Effector memory CD8-positive, alpha-beta T cell (primary cell): ENCODE data around the gene FGF7.
"Not testable (repeated sequence)": the region's sequence is repeated elsewhere in the genome, so short reads cannot be mapped to it uniquely, and the experiment has no call there.

ENCODE experiments used
- ATAC-seq: fragments of 150-1000 bp; cut with Tn5 transposase; replicated peaks from 2 replicates; pipeline ENCODE4 v1.10.0; 2021; ENCODE audit warnings: mild to moderate bottlenecking, moderate library complexity
- DNase-seq, 3 experiments: peaks; one replicate each; pipeline ENCODE4 v3.0.0; 2021
- H3K27ac Mint-ChIP-seq, 2 donors: one replicate each; pipeline ENCODE4 v1.8.0; 2022; ENCODE audit warnings: mild to moderate bottlenecking in 2 of 2, mixed read lengths in 2 of 2, moderate library complexity in 2 of 2
- H3K27me3 Mint-ChIP-seq, 2 donors: one replicate each; pipeline ENCODE4 v1.8.0; 2022; ENCODE audit warnings: mixed read lengths in 2 of 2
- H3K36me3 Mint-ChIP-seq: one replicate; pipeline ENCODE4 v1.8.0; 2022; ENCODE audit warnings: mild to moderate bottlenecking, moderate library complexity, mixed read lengths; ENCODE audit not compliant: insufficient read depth
- H3K4me1 Mint-ChIP-seq, 2 donors: one replicate each; pipeline ENCODE4 v1.8.0; 2022; ENCODE audit warnings: low read depth in 2 of 2, mixed read lengths in 2 of 2
- H3K4me3 Mint-ChIP-seq, 2 donors: one replicate each; pipeline ENCODE4 v1.8.0; 2022; ENCODE audit warnings: mild to moderate bottlenecking in 2 of 2, mixed read lengths in 2 of 2, moderate library complexity in 2 of 2
- H3K9me3 Mint-ChIP-seq, 2 donors: one replicate each; pipeline ENCODE4 v1.8.0; 2022; ENCODE audit warnings: mixed read lengths in 2 of 2

The FGF7 gene

DNA sequence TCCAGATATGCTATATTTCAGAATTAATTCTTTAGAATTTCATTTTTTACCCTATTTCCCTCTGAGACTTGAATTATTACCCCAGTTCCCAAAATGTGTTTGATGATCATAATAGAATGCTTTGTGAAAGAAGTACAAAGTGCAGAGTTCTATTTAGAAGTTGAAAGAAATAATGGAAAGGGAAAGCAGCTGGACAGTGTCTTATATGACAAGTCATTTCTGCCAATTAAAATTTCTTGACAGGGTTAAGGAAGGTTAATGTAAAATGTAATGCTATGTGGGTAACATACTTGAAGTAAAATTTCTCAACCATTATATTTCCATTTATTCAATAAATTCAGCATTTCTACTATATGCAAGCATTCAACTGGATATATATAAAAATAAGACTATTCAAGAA lies 33.1 kb downstream of the FGF7 start:
- H3K9me3 Mint-ChIP-seq: no peaks in the 10 kb centered on the region
- ATAC-seq (no peak), DNase-seq (no peak)
- H3K4me3 Mint-ChIP-seq: no peak overlapping the region
- no peaks in the 10 kb centered on the region for H3K36me3 Mint-ChIP-seq
- no peak overlapping the region for H3K27ac Mint-ChIP-seq
- no peaks in the 10 kb centered on the region for H3K4me1 Mint-ChIP-seq
- peaks cover 25 to 28% of the 10 kb centered on the region in 2 donors for H3K27me3 Mint-ChIP-seq

DNA sequence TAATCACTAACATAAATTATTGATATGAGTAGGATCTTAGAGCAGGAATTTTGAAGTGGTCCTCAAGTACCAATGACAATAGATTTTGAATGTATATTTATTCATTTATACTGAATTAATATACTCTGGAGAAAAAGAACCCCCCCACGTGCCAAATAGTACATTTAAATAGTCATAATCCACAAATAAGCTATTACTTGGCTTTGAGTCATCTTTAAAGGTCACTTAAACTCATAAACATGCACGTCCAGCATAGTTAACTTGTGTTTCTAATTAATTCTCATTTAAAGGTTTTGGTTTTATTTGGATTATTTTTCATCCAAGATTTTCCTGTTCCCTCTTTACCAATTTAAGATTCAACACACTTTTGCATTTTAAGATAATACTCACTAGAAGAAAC lies 35.1 kb downstream of the FGF7 start:
- no peak overlapping the region for H3K4me3 Mint-ChIP-seq
- no peaks in the 10 kb centered on the region for H3K4me1 Mint-ChIP-seq
- DNase-seq: no peak
- peaks cover 25 to 28% of the 10 kb centered on the region in 2 donors for H3K27me3 Mint-ChIP-seq
- H3K36me3 Mint-ChIP-seq: no peaks in the 10 kb centered on the region
- no peak overlapping the region for H3K27ac Mint-ChIP-seq
- no peak for ATAC-seq
- no peaks in the 10 kb centered on the region for H3K9me3 Mint-ChIP-seq

DNA sequence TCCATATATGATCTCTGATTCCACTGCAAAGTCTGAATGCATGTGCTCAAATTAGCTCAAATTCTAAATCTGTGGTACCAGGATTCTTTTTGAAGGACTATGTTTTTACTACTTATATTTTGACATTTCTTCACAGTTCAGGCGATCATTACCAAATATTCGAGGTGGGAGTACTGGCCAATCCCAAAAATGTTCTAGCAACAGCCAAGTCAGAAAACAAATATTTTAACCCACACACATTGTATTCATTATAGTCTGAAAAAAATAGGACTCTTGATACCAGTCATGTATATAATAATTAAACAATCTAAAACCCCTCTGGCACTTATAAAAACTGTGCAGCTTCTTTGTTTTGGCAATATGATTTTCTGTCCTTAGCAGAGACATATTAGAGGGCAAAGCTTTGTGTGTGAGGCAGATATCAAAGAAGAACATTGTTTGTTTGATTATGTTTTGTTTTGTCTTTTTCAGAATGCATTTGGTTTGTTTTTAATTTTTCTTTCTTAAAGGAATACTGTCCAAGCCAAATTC lies 37.4 kb downstream of the FGF7 start:
- H3K27ac Mint-ChIP-seq: no peak overlapping the region
- no peaks in the 10 kb centered on the region for H3K4me1 Mint-ChIP-seq
- no peaks in the 10 kb centered on the region for H3K9me3 Mint-ChIP-seq
- peaks cover 14 to 18% of the 10 kb centered on the region in 2 donors for H3K27me3 Mint-ChIP-seq
- no peak for ATAC-seq
- H3K36me3 Mint-ChIP-seq: no peaks in the 10 kb centered on the region
- no peak for DNase-seq
- no peak overlapping the region for H3K4me3 Mint-ChIP-seq

DNA sequence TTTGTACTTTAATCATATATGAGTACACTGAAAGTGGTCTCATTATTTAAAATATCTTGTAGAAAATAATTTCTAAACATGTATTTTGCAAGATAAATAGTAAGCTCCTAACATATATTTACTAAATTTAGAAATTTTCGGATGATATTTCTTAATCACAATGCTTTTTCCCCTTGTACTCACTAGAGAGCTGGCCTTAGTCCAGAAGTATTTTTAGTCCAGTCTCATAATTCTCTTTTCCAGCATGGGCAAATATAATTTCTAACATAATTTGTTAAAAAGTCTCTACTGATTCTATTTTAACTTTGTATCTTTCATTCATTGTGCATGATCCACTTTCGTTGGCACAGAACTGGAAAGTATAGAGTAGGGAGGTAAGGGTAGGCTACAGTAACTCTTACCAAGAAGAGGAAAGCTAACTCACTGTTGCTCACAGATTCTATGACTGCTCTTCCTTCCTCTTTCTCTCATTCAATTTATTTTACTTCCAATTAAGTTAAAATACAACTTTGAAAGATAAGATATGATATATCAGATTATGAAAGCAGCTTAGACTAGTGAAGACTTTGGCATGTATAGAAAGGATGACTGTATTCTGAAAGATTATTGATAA lies 39.3 kb downstream of the FGF7 start:
- Mint-ChIP-seq H3K9me3 (no peaks in the 10 kb centered on the region), H3K27ac (no peak overlapping the region), H3K36me3 (no peaks in the 10 kb centered on the region), H3K4me3 (no peak overlapping the region), H3K4me1 (peaks cover 0 to 11% of the 10 kb centered on the region in 2 donors), H3K27me3 (peaks cover under 1 to 8% of the 10 kb centered on the region in 2 donors)
- ATAC-seq (no peak), DNase-seq (no peak)

DNA sequence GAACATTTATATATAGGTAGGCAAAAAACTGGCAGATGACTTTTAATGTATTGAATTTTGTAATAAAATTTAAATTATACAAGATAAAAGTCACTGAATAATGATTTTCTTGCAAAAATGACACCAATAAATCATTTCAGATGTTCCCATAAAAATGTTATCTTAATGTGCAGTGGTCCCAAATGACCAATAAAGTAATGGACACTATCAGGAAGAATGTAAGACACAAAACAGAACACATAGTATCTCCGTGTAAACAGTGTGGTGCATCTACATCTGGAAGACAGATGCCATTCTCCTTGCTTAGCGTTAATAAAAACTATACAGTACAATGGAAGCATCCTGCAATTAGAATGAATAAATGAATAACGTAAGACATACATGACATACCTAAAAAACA lies 41.5 kb downstream of the FGF7 start:
- H3K9me3 Mint-ChIP-seq: no peaks in the 10 kb centered on the region
- H3K4me3 Mint-ChIP-seq: no peak overlapping the region

DNA sequence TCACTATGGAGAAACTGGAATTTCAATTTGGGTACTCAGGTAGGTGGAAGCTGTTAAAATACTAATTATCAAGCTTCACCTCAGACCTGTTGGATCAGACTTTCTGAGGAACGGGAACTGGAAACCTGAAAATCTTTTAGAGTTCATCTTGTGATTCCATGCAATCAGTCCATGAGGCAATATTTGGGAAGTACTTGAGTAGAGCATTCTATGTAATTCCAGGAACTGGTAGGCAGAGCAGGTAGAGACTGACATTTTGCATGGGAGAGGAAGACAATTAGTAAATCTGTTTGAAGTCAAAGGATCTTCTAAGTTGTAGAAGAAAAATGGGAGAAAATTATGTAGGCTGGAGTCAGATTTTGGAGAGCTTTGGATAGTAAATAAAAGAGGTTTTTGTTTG lies 43.1 kb downstream of the FGF7 start:
- ATAC-seq (no peak), DNase-seq (no peak)
- Mint-ChIP-seq H3K27ac (no peak overlapping the region), H3K27me3 (no peaks in the 10 kb centered on the region), H3K4me3 (no peak overlapping the region), H3K36me3 (no peaks in the 10 kb centered on the region), H3K4me1 (peaks cover 0 to 11% of the 10 kb centered on the region in 2 donors), H3K9me3 (no peaks in the 10 kb centered on the region)

More for the DNA sequence above, 41.5 kb downstream of the FGF7 start:
- Mint-ChIP-seq H3K27ac (no peak overlapping the region), H3K36me3 (no peaks in the 10 kb centered on the region), H3K27me3 (peaks cover 0 to 8% of the 10 kb centered on the region in 2 donors), H3K4me1 (peaks cover 0 to 11% of the 10 kb centered on the region in 2 donors)
- no peak for DNase-seq
- no peak for ATAC-seq

DNA sequence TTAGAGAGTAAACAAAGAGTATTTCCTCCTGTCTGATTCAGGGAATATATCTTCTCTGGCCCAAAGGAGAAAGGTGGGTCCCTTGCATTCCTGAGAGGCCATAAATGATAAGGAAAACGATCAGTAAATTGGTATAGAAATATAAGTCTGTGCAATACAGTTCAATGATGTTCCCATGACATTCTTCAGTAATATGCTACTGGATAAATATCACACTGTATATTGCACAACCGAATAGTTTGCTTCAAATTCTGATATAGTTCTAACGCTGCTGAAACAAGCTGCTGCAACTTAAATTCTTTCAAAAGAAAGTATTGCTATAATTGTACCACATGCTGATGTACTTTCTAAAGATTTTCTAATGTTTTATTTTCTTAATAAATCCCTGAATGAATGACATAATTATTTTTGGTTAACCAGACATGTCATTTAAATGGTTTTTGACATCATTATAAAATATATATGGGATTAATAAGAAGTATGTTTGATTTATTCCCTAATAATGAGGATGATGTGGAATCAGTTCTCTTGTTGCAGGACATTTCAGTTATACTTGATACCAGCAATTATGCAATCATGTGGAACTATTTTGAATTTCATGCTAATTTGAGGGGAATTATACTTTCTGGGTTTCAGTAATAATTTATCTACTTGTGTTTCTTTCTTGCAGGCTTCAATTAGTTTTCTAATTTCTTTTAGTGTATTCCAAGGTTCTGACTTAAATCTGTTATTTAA lies 44.9 kb downstream of the FGF7 start:
- H3K27ac Mint-ChIP-seq: no peak overlapping the region
- ATAC-seq (no peak), DNase-seq (no peak)
- no peaks in the 10 kb centered on the region for H3K9me3 Mint-ChIP-seq
- no peaks in the 10 kb centered on the region for H3K27me3 Mint-ChIP-seq
- H3K4me3 Mint-ChIP-seq: no peak overlapping the region
- H3K36me3 Mint-ChIP-seq: no peaks in the 10 kb centered on the region
- peaks cover 4 to 11% of the 10 kb centered on the region in 2 donors for H3K4me1 Mint-ChIP-seq

DNA sequence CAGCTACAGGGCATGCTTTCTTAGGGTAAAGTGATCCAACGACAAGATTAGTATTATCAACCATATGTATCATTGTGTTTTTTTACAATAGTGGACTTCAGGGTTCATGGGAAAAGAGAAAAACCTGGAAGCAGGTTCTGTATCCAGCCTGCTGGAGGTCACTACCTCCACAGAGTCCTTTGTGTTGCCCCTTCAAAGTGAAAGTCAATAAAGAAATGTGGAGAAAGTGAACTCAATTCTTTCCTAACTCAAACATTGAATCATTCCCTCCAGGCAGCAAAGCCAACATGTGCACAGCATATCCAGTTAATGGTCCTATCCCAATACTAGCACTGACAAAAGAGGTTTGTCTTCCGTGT lies 45.4 kb downstream of the FGF7 start:
- Mint-ChIP-seq H3K4me3 (no peak overlapping the region), H3K27ac (no peak overlapping the region), H3K36me3 (no peaks in the 10 kb centered on the region), H3K9me3 (no peaks in the 10 kb centered on the region), H3K4me1 (peaks cover 4 to 11% of the 10 kb centered on the region in 2 donors), H3K27me3 (no peaks in the 10 kb centered on the region)
- DNase-seq (no peak), ATAC-seq (no peak)

DNA sequence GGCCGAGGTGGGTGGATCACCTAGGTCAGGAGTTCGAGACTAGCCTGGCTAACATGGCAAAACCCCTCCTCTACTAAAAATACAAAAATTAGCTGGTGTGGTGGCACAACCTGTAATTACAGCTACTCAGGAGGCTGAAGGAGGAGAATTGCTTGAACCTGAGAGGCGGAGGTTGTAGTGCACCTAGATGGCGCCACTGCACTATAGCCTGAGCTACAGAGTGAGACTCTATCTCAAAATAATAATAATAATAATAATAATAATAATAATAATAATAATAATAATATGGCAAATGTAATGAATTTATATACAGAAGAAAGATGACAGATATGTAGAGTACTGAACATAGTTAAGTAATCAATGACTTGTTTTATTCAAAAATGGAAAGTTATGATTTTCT lies 48.2 kb downstream of the FGF7 start:
- DNase-seq (peak in 1 of 3 experiments; percentile 2), ATAC-seq (peak; percentile 36)
- peak overlapping the region in 1 of 2 donors; percentile 28 for H3K4me3 Mint-ChIP-seq
- not testable (repeated sequence) for H3K27me3 Mint-ChIP-seq, H3K4me1 Mint-ChIP-seq, H3K9me3 Mint-ChIP-seq, H3K36me3 Mint-ChIP-seq
- H3K27ac Mint-ChIP-seq: peak overlapping the region; percentile 39 to 75

DNA sequence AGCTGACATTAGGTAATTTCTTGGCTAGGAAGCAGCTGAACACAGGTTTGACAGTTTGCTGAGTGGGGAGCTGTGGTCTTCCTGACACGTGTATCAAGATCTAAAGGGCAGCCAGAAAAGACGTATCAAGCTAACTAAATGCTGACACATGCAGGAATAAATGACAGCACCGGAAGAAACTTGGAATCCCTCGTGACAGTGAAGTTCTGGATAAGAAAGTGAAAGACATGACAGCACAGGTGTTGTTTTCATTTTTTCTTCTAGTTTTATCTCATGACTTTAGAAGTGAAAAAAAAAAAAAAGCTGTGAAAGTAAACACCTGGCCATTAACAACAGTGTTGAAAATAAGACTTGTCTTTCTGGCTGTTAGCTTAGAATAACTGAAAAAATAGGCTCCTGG lies 48.7 kb downstream of the FGF7 start:
- peak overlapping the region in 1 of 2 donors; percentile 75 for H3K27ac Mint-ChIP-seq
- no peaks in the 10 kb centered on the region for H3K36me3 Mint-ChIP-seq
- H3K27me3 Mint-ChIP-seq: no peaks in the 10 kb centered on the region
- peak; percentile 90 for ATAC-seq
- peak; percentile 1 for DNase-seq
- H3K4me1 Mint-ChIP-seq: peaks cover 4 to 5% of the 10 kb centered on the region in 2 donors
- peak overlapping the region in 1 of 2 donors; percentile 28 for H3K4me3 Mint-ChIP-seq
- no peaks in the 10 kb centered on the region for H3K9me3 Mint-ChIP-seq

DNA sequence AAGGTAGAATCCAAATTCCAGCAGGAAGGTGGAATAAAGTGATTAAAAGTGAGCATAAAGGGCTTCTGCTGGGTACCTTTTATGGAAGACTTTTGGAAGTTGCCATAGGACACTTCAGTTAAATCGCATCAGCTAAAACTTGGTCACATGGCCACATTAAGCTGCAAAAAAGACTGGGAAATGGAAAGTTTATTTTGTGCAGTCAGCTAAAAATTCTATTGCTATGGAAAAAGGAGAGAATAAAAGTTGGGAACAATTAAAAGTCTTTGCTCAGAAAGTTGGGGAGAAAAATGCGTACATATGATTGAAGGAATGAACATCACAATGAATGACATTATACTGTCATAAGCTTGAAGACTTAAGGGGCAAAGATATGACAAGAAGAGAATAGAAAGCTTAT lies 49.3 kb downstream of the FGF7 start:
- DNase-seq (no peak), ATAC-seq (no peak)
- no peaks in the 10 kb centered on the region for H3K9me3 Mint-ChIP-seq
- H3K27me3 Mint-ChIP-seq: no peaks in the 10 kb centered on the region
- peaks cover 0 to 4% of the 10 kb centered on the region in 2 donors for H3K4me1 Mint-ChIP-seq
- no peaks in the 10 kb centered on the region for H3K36me3 Mint-ChIP-seq
- no peak overlapping the region for H3K27ac Mint-ChIP-seq
- H3K4me3 Mint-ChIP-seq: no peak overlapping the region

DNA sequence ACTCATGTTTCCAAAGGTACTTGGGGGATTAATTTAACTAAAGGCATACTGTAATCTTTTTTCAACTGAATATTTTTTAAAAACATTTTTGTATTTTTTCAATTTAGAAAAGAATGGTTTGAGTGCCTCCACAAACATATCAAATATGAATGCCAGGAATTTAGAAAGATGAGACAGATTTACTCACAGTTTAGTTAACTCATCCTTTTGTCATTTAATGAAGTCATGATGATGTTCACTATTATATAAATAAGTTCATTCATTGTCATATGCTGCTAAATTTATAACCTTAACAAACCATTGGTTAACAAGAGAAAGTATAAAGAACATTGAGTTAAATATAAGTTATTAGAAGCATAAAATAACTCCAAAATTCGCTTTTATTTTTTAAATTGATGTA lies 50.0 kb downstream of the FGF7 start:
- ATAC-seq: no peak
- Mint-ChIP-seq H3K36me3 (no peaks in the 10 kb centered on the region), H3K4me1 (peaks cover 0 to 4% of the 10 kb centered on the region in 2 donors), H3K27me3 (no peaks in the 10 kb centered on the region), H3K27ac (no peak overlapping the region), H3K9me3 (no peaks in the 10 kb centered on the region), H3K4me3 (no peak overlapping the region)
- no peak for DNase-seq

DNA sequence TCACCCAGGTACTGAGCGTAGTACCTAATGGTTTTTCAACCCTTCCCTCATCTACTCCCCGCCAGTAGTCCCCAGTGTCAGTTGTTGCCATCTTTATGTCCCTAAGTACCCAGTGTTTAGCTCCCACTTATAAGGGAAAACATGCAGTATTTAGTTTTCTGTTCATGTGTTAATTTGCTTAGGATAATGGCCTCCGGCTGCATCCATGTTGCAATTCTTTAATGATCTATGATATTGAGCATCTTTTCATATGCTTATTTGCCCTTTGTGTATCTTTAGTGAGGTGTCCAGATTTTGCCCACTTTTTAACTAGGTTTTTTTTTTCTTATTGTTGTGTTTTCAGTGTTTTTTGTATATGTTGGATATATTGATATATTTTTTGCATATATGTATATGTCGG lies 55.0 kb downstream of the FGF7 start:
- H3K4me1 Mint-ChIP-seq, DNase-seq, H3K27ac Mint-ChIP-seq, H3K36me3 Mint-ChIP-seq, H3K27me3 Mint-ChIP-seq, ATAC-seq, H3K4me3 Mint-ChIP-seq, H3K9me3 Mint-ChIP-seq: not testable (repeated sequence)

DNA sequence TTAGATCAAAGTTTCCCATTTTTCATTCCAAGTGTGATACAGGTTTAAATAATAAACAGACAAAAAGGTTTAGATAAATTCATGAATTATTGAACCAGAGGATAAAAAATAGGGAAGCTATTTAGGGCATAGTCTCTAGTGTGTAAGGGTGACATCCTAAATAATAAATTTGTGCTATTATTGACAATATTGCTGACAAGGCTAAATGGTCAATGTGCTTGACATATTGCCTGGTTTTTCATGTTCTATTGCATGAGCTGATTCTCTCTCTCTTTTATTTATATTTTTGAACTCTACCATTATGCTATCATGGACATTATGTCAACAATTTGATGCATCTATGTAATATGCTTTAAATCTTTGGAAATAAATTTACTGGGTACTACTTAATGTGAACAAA lies 55.9 kb downstream of the FGF7 start:
- H3K27me3 Mint-ChIP-seq, H3K4me1 Mint-ChIP-seq, H3K27ac Mint-ChIP-seq, H3K36me3 Mint-ChIP-seq, DNase-seq, H3K4me3 Mint-ChIP-seq, ATAC-seq, H3K9me3 Mint-ChIP-seq: not testable (repeated sequence)
